ENCODE results near the gene DNLZ.

The DNLZ gene

GRCh38 chr9:136375096-136375495 is 11.6 kb upstream of the DNLZ start:
- no peak for DNase-seq (ENCODE audit: low read depth)

GRCh38 chr9:136374183-136374575 is 10.6 kb upstream of the DNLZ start:
- DNase-seq (ENCODE audit: low read depth) = no peak

- DNase-seq (ENCODE audit: low read depth) = no peak
Measured at GRCh38 chr9:136373300-136374182, 10.0 kb upstream of the DNLZ start, which contains the start of gene CARD9. TSS of gene CARD9 (minus strand) at chr9:136373669. CDS start at chr9:136372078, 1,591 bp downstream.

GRCh38 chr9:136372561-136373299 is 9.2 kb upstream of the DNLZ start:
- no peak for DNase-seq (ENCODE audit: low read depth)

GRCh38 chr9:136372006-136372405 is 8.5 kb upstream of the DNLZ start:
- DNase-seq (ENCODE audit: low read depth) = no peak

GRCh38 chr9:136371533-136371880 is 8.0 kb upstream of the DNLZ start:
- DNase-seq (ENCODE audit: low read depth) = no peak

GRCh38 chr9:136370687-136371532 is 7.4 kb upstream of the DNLZ start:
- no peak for DNase-seq (ENCODE audit: low read depth)

GRCh38 chr9:136370037-136370436 is 6.5 kb upstream of the DNLZ start:
- DNase-seq (ENCODE audit: low read depth) = no peak

GRCh38 chr9:136368190-136368589 is 4.6 kb upstream of the DNLZ start:
- DNase-seq (ENCODE audit: low read depth) = no peak

- no peak for DNase-seq (ENCODE audit: low read depth)
Measured at GRCh38 chr9:136367296-136368145, 4.0 kb upstream of the DNLZ start.

GRCh38 chr9:136366826-136367225 is 3.3 kb upstream of the DNLZ start:
- DNase-seq (ENCODE audit: low read depth) = no peak

- no peak for DNase-seq (ENCODE audit: low read depth)
Measured at GRCh38 chr9:136365775-136366222, 2.3 kb upstream of the DNLZ start.

- DNase-seq (ENCODE audit: low read depth) = no peak
Measured at GRCh38 chr9:136364942-136365774, 1.6 kb upstream of the DNLZ start.

GRCh38 chr9:136363949-136364748 is 605 bp upstream of the DNLZ start:
- DNase-seq (ENCODE audit: low read depth) = no peak

- DNase-seq (ENCODE audit: low read depth) = no peak
Measured at GRCh38 chr9:136362450-136362784, 1.1 kb downstream of the DNLZ start.

GRCh38 chr9:136361754-136362449 is 1.6 kb downstream of the DNLZ start:
- DNase-seq (ENCODE audit: low read depth) = no peak

GRCh38 chr9:136361047-136361753 is 2.3 kb downstream of the DNLZ start:
- DNase-seq (ENCODE audit: low read depth) = no peak

Data from HS-5 (cell line).